AG09319 (cell line): ENCODE measurements around the gene ADORA2B.
"Not testable (repeated sequence)": the region's sequence is repeated elsewhere in the genome, so short reads cannot be mapped to it uniquely, and the experiment has no call there.

ENCODE experiments used
- DNase-seq: peaks from one replicate; pipeline ENCODE4 v3.0.0-alpha.2; 2010; ENCODE audit warnings: low read depth; ENCODE audit errors: extremely low read depth
- TF ChIP-seq, protein P1 (sequence below): IDR thresholded peaks from 2 replicates; pipeline ENCODE4 v1.5.1; 2011; ENCODE audit warnings: low read depth, mild to moderate bottlenecking, inconsistent platforms, low read length, moderate library complexity

Gene ADORA2B

DNA sequence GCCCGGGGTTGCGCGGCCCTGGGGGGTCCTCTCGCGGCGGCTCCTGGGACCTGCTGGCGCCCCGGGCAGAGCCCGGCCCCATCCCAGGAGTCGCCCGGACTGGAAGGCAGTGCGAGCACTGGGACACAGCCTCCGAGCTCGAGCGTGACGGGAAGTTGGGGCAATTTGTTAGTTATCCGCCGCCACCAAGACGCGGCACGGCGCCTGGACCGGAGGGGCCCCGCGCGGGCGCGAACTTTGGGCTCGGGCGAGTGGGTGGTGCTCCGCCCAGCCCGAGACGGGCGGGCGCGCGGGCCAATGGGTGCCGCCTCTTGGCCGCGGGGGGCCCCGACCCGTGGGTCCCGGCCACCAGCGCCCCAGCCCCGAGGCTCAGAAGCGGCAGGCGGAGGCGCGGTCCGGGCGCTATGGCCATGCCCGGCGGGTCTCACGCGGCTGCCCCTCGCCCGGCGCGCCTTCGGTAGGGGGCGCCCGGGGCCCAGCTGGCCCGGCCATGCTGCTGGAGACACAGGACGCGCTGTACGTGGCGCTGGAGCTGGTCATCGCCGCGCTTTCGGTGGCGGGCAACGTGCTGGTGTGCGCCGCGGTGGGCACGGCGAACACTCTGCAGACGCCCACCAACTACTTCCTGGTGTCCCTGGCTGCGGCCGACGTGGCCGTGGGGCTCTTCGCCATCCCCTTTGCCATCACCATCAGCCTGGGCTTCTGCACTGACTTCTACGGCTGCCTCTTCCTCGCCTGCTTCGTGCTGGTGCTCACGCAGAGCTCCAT lies at the start of gene ADORA2B:
Gene ADORA2B (plus strand): TSS at position 372 of the 768 bp plus-strand sequence. CDS start 119 bp downstream, at position 491.
- no peak for DNase-seq
- TF ChIP-seq, protein P1, sequence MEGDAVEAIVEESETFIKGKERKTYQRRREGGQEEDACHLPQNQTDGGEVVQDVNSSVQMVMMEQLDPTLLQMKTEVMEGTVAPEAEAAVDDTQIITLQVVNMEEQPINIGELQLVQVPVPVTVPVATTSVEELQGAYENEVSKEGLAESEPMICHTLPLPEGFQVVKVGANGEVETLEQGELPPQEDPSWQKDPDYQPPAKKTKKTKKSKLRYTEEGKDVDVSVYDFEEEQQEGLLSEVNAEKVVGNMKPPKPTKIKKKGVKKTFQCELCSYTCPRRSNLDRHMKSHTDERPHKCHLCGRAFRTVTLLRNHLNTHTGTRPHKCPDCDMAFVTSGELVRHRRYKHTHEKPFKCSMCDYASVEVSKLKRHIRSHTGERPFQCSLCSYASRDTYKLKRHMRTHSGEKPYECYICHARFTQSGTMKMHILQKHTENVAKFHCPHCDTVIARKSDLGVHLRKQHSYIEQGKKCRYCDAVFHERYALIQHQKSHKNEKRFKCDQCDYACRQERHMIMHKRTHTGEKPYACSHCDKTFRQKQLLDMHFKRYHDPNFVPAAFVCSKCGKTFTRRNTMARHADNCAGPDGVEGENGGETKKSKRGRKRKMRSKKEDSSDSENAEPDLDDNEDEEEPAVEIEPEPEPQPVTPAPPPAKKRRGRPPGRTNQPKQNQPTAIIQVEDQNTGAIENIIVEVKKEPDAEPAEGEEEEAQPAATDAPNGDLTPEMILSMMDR = peak; percentile 36

DNA sequence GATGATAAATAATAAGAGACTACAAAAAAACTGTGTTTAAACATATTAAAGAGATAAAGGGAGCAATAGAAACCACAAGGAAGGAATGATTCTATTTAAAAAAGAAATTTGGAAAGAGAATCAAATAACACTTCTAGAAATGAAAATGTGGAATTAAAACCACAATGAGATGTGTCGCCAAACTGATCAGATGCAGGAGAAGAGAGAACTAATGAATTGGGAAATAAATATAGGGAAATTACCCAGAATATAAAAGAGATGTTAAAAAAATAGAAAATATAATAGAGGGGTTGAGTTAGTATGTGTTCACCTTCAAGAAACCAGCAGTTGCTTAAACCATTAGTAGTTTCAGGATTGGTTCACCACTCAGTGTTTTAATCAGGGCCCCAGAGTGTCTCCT lies 48.7 kb upstream of the ADORA2B start:
- TF ChIP-seq, protein P1 = no peak

DNA sequence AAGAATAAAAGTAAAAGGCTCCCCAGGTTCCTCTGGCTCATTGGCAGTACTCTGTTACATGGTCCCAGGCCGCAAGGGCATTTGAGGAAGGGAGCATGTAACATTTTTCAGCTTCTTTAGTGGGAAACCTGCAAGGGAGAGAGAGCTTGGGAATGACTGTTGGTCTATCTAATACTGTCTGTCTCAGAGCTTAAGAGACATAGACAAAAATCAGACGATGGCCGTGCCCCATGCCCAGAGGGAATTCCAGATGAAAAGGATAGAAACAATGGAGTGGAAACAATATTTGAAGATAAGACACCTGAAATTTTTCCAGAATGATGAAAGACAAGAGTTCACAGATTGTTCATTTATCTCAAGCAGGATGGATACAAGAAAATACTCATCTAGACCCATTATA lies 48.1 kb upstream of the ADORA2B start:
- DNase-seq = no peak
- TF ChIP-seq, protein P1 = no peak

More for the DNA sequence above, 48.7 kb upstream of the ADORA2B start:
- no peak for DNase-seq

DNA sequence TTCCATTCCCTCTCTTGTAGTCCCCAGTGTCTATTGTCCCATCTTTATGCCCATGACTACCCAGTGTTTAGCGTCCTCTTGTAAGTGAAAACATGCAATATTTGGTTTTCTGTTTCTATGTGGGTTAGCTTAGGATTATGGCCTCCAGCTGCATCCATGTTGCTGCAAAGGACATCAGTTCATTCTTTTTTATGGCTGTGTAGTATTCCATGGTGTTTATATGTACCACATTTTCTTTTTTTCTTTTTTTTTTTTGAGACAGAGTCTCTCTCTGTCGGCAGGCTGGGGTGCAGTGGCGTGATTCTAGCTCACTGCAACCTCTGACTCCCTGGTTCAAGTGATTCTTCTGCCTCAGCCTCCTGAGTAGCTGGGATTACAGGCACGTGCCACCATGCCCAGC lies 45.3 kb upstream of the ADORA2B start:
- not testable (repeated sequence) for DNase-seq

DNA sequence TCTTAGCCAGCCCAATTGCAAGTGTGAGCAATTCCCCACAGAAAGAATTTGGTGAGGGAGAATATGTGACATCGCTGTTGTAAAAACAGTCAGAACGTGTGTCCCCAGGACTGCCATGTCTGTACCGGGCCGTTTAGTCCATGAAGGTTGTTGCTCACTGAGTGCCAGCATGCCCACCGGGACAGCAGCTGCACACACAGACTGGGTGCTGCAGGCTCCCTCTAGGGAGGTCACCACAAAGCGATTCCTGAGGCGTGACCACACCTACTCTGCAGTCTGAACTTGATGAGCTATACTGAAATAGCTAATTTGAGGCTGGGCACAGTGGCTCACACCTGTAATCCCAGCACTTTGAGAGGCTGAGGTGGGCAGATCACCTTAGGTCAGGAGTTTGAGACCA lies 44.1 kb upstream of the ADORA2B start:
- TF ChIP-seq, protein P1 = no peak
- DNase-seq = no peak

DNA sequence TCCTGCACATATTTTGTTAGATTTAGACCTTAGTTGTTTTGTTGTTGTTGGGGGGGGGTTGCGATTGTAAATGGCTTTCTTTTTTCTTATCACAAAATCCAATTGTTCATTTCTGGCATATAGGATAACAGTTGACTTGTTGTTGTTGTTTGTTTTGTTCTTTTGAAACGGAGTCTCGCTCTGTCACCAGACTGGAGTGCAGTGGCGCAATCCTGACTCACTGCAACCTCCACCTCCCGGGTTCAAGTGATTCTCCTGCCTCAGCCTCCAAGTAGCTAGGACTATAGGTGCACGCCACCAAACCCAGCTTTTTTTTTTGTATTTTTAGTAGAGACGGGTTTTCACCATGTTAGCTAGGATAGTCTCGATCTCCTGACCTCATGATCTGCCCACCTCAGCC lies 39.7 kb upstream of the ADORA2B start:
- DNase-seq = not testable (repeated sequence)

DNA sequence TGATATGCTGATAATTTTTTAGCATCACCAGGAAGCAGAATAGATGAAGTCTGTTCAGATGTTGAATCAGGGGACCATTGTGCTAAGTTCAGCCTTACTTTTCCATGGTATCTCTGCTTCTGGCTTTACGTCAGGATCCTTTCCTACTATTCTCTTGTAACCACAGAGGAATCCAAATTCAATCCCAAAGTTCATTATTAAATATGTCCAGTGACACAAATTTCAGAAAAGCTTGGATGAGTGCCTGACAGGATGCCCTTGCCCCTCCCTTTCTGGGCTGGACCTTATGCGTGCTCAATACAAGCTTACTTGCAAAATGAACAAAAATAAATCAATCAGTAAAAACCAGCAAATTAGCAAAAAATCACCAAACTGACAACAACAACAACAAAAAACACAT lies 37.6 kb upstream of the ADORA2B start:
- TF ChIP-seq, protein P1 = no peak
- no peak for DNase-seq

DNA sequence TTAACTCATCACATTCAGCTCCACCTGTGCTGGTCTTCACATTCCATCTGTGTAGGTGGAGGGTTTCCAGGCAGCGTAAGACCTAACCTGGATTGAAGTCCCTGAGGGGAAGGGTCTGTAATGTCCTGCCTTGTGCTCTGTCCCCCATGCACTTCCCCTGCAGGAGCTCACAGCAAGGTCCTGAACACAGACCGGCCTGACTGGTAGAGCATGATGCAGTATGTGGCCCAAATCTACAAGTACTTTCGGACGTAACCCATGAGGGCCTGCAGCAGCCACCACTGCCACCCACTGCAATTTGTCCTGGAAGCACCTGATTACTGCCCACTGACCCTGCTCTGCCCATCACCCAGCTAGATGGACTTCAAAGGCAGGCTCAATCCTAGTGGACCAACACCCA lies 36.6 kb upstream of the ADORA2B start:
- DNase-seq = no peak
- TF ChIP-seq, protein P1 = no peak
